ENCODE measurements around the gene LRRC7.

LRRC7 gene

GRCh38 chr1:70005386-70006034 is 437.8 kb downstream of the LRRC7 start:
- no peak for TF ChIP-seq CTCF (IDR thresholded peaks at IDR 0.05)

GRCh38 chr1:70008660-70009059 is 440.9 kb downstream of the LRRC7 start:
- no peak for TF ChIP-seq CTCF (IDR thresholded peaks at IDR 0.05)

GRCh38 chr1:70017770-70018169 is 450.0 kb downstream of the LRRC7 start:
- TF ChIP-seq CTCF (IDR thresholded peaks at IDR 0.05) = no peak

- TF ChIP-seq CTCF (IDR thresholded peaks at IDR 0.05) = no peak
Observed at GRCh38 chr1:70024272-70024671, 456.6 kb downstream of the LRRC7 start.

- TF ChIP-seq CTCF (IDR thresholded peaks at IDR 0.05) = no peak
Observed at GRCh38 chr1:70025052-70025451, 457.3 kb downstream of the LRRC7 start.

- no peak for TF ChIP-seq CTCF (IDR thresholded peaks at IDR 0.05)
Observed at GRCh38 chr1:70025846-70026245, 458.1 kb downstream of the LRRC7 start.

GRCh38 chr1:70033266-70033873 is 465.6 kb downstream of the LRRC7 start:
- TF ChIP-seq CTCF (IDR thresholded peaks at IDR 0.05) = no peak
